H9 (cell line): ENCODE results near the gene UXT. TPM values are rescaled to one million over a fixed set of nuclear protein-coding genes. Genes with fewer than 3 reads are reported as not detected.

ENCODE experiments used
- DNase-seq: peaks from one replicate; pipeline ENCODE4 v3.0.0-alpha.2; 2017
- H2AFZ ChIP-seq: one replicate; pipeline ENCODE4 v1.6.1; 2013; ENCODE audit warnings: mild to moderate bottlenecking, low read length, control low read depth, moderate library complexity
- H2AK5ac ChIP-seq: 2 replicates; pipeline ENCODE4 v1.6.1; 2013; ENCODE audit warnings: low read length, control low read depth, mixed read lengths; ENCODE audit not compliant: insufficient read length
- H2BK120ac ChIP-seq: one replicate; pipeline ENCODE4 v1.6.1; 2013; ENCODE audit warnings: low read depth, mild to moderate bottlenecking, low read length, control low read depth, inconsistent platforms; ENCODE audit not compliant: poor library complexity, severe bottlenecking
- H2BK12ac ChIP-seq: 2 replicates; pipeline ENCODE4 v1.6.1; 2013; ENCODE audit warnings: low read length, control low read depth, mixed read lengths, low read depth; ENCODE audit not compliant: insufficient read length
- H2BK15ac ChIP-seq: 2 replicates; pipeline ENCODE4 v1.6.1; 2013; ENCODE audit warnings: low read depth, low read length, control low read depth
- H2BK20ac ChIP-seq: one replicate; pipeline ENCODE4 v1.6.1; 2013; ENCODE audit warnings: low read depth, mild to moderate bottlenecking, low read length, control low read depth, inconsistent platforms; ENCODE audit not compliant: poor library complexity, severe bottlenecking
- H2BK5ac ChIP-seq: 2 replicates; pipeline ENCODE4 v1.6.1; 2013; ENCODE audit warnings: low read length, control low read depth, mixed read lengths; ENCODE audit not compliant: insufficient read length
- H3K14ac ChIP-seq: 2 replicates; pipeline ENCODE4 v1.6.1; 2013; ENCODE audit warnings: low read length, control low read depth; ENCODE audit not compliant: insufficient read depth
- H3K18ac ChIP-seq: 2 replicates; pipeline ENCODE4 v1.6.1; 2013; ENCODE audit warnings: low read depth, mild to moderate bottlenecking, mixed read lengths, low read length, control low read depth; ENCODE audit not compliant: insufficient read length
- H3K23ac ChIP-seq: 2 replicates; pipeline ENCODE4 v1.6.1; 2013; ENCODE audit warnings: low read length, control low read depth, mixed read lengths, low read depth; ENCODE audit not compliant: insufficient read length
- H3K23me2 ChIP-seq: 2 replicates; pipeline ENCODE4 v1.6.1; 2013; ENCODE audit warnings: low read depth, mild to moderate bottlenecking, mixed read lengths, low read length, control low read depth; ENCODE audit not compliant: insufficient read length, poor library complexity, severe bottlenecking
- H3K27ac ChIP-seq: 2 replicates; pipeline ENCODE4 v1.5.1; 2013; ENCODE audit warnings: low read length, control low read depth, mixed read lengths, low read depth; ENCODE audit not compliant: insufficient read length
- H3K27me3 ChIP-seq: 2 replicates; pipeline ENCODE4 v1.6.1; 2013; ENCODE audit warnings: low read length, control low read depth, inconsistent platforms; ENCODE audit not compliant: insufficient read depth
- H3K4ac ChIP-seq: 2 replicates; pipeline ENCODE4 v1.6.1; 2013; ENCODE audit warnings: low read depth, mild to moderate bottlenecking, control low read depth, inconsistent platforms, low read length, moderate library complexity
- H3K4me1 ChIP-seq: 2 replicates; pipeline ENCODE4 v1.6.1; 2013; ENCODE audit warnings: low read length, control low read depth, inconsistent platforms; ENCODE audit not compliant: insufficient read depth
- H3K4me2 ChIP-seq: 2 replicates; pipeline ENCODE4 v1.6.1; 2013; ENCODE audit warnings: low read length, control low read depth, mixed read lengths; ENCODE audit not compliant: insufficient read length, insufficient read depth
- H3K56ac ChIP-seq: 2 replicates; pipeline ENCODE4 v1.6.1; 2013; ENCODE audit warnings: low read depth, mild to moderate bottlenecking, mixed read lengths, low read length, control low read depth; ENCODE audit not compliant: insufficient read length
- H3K79me1 ChIP-seq: 2 replicates; pipeline ENCODE4 v1.6.1; 2013; ENCODE audit warnings: low read depth, mild to moderate bottlenecking, moderate library complexity, low read length, control low read depth, inconsistent platforms; ENCODE audit not compliant: insufficient read depth, poor library complexity, severe bottlenecking
- H3K79me2 ChIP-seq: 2 replicates; pipeline ENCODE4 v1.6.1; 2013; ENCODE audit warnings: low read length, control low read depth, inconsistent platforms; ENCODE audit not compliant: insufficient read depth
- H3K9ac ChIP-seq: 2 replicates; pipeline ENCODE4 v1.6.1; 2013; ENCODE audit warnings: low read length, control low read depth, mixed read lengths; ENCODE audit not compliant: insufficient read length; ENCODE audit errors: extremely low read depth
- H3K9me3 ChIP-seq: one replicate; pipeline ENCODE4 v1.6.1; 2013; ENCODE audit warnings: low read depth, low read length, inconsistent platforms; ENCODE audit not compliant: control insufficient read depth
- H3T11ph ChIP-seq: one replicate; pipeline ENCODE4 v1.6.1; 2013; ENCODE audit warnings: mild to moderate bottlenecking, low read length, control low read depth, inconsistent platforms
- H4K20me1 ChIP-seq: one replicate; pipeline ENCODE4 v1.6.1; 2013; ENCODE audit not compliant: control insufficient read depth, insufficient read length, insufficient read depth
- H4K5ac ChIP-seq: 2 replicates; pipeline ENCODE4 v1.6.1; 2013; ENCODE audit warnings: low read depth, mild to moderate bottlenecking, mixed read lengths, low read length, control low read depth; ENCODE audit not compliant: insufficient read length
- H4K8ac ChIP-seq: replicated peaks from 2 replicates; pipeline ENCODE4 v1.6.1; 2013; ENCODE audit warnings: low read length, control low read depth, mixed read lengths, low read depth; ENCODE audit not compliant: insufficient read length
- H4K91ac ChIP-seq: 2 replicates; pipeline ENCODE4 v1.6.1; 2013; ENCODE audit warnings: low read depth, mild to moderate bottlenecking, moderate library complexity, mixed read lengths, low read length, control low read depth; ENCODE audit not compliant: insufficient read length
- H3K27ac Mint-ChIP-seq, 3 experiments: 2 replicates in 2 of 3; 3 replicates in 1 of 3; pipeline ENCODE4 v1.8.0; 2020 to 2021; ENCODE audit warnings: mixed read lengths in 3 of 3, mild to moderate bottlenecking in 1 of 3, moderate library complexity in 1 of 3
- H3K27me3 Mint-ChIP-seq: 2 replicates; pipeline ENCODE4 v1.8.0; 2021; ENCODE audit warnings: low read depth, mild to moderate bottlenecking, moderate library complexity, mixed read lengths
- H3K36me3 Mint-ChIP-seq, 3 experiments: 2 replicates in 2 of 3; 3 replicates in 1 of 3; pipeline ENCODE4 v1.8.0; 2020 to 2021; ENCODE audit warnings: low read depth in 3 of 3, mixed read lengths in 3 of 3; ENCODE audit not compliant: insufficient read depth in 1 of 3
- H3K4me1 Mint-ChIP-seq, 2 experiments: 2 replicates each; pipeline ENCODE4 v1.8.0; 2020; ENCODE audit warnings: mixed read lengths in 2 of 2
- H3K4me3 Mint-ChIP-seq, 2 experiments: 2 replicates in 1 of 2; 3 replicates in 1 of 2; pipeline ENCODE4 v1.8.0; 2020 to 2021; ENCODE audit warnings: mild to moderate bottlenecking in 2 of 2, mixed read lengths in 2 of 2, moderate library complexity in 1 of 2
- H3K9me3 Mint-ChIP-seq, 2 experiments: 2 replicates in 1 of 2; 3 replicates in 1 of 2; pipeline ENCODE4 v1.8.0; 2020; ENCODE audit warnings: mild to moderate bottlenecking in 2 of 2, mixed read lengths in 2 of 2, moderate library complexity in 1 of 2
- CTCF ChIP-seq: fragments of 200-600 bp; sonication (generic); conservative IDR thresholded peaks from 3 replicates; pipeline ENCODE4 v1.8.0; 2021; ENCODE audit warnings: antibody characterized with exemption, mild to moderate bottlenecking
- WGBS: extraction: QIAGEN DNeasy Blood & Tissue Kit; methylation state at CpG from one replicate; pipeline ENCODE4 v1.1.7; 2013; ENCODE audit warnings: missing lambda C conversion rate, low lambda C conversion rate, mixed read lengths; ENCODE audit not compliant: insufficient read length; ENCODE audit errors: extremely low coverage; 5-methylcytosine and 5-hydroxymethylcytosine counted together
- total RNA-seq: library from RNA; stranded (reverse); gene quantifications from 2 replicates; pipeline ENCODE4 v1.2.1, GENCODE V29; 2021

UXT gene
- total RNA-seq, 1 experiment from 2014 or later, result 95.1 TPM

GRCh38 chrX:47649271-47649670 is 9.7 kb downstream of the UXT start:
- peaks cover 2% of the 10 kb centered on the region for H3K79me1 ChIP-seq
- no peaks in the 10 kb centered on the region for H4K20me1 ChIP-seq
- no peaks in the 10 kb centered on the region for H3K27me3 ChIP-seq
- H4K8ac ChIP-seq, result no peak overlapping the region
- H2BK12ac ChIP-seq, result no peak overlapping the region
- peak overlapping the region; percentile 83 to 87 for H3K4me3 Mint-ChIP-seq
- H3K79me2 ChIP-seq, result no peaks in the 10 kb centered on the region
- H3K56ac ChIP-seq, result no peak overlapping the region
- H3K9ac ChIP-seq, result peak overlapping the region; percentile 48
- peaks cover 23 to 26% of the 10 kb centered on the region in 2 experiments for H3K4me1 Mint-ChIP-seq
- no peak overlapping the region for H2BK5ac ChIP-seq
- H3K14ac ChIP-seq, result no peak overlapping the region
- no CpG with 5 or more reads among the region's 8 CpGs for WGBS
- no peaks in the 10 kb centered on the region; the same call in 1 of the 2 replicates for H3K27me3 Mint-ChIP-seq
- no peak overlapping the region; a peak in 1 of 7 replicates for H3K27ac Mint-ChIP-seq
- H3K23me2 ChIP-seq, result no peaks in the 10 kb centered on the region
- no peaks in the 10 kb centered on the region; the same call in 1 of the 2 replicates for H3K4me1 ChIP-seq
- H3K18ac ChIP-seq, result no peak overlapping the region
- H3K27ac ChIP-seq, result no peak overlapping the region
- no peak overlapping the region for H2BK20ac ChIP-seq
- H3K4ac ChIP-seq, result no peak overlapping the region
- H2BK15ac ChIP-seq, result no peak overlapping the region
- H3K9me3 ChIP-seq, result peaks cover 50% of the 10 kb centered on the region
- H3T11ph ChIP-seq, result no peak overlapping the region
- no peak overlapping the region for H2AFZ ChIP-seq
- peak overlapping the region; percentile 70 for H3K4me2 ChIP-seq
- no peak overlapping the region for H2AK5ac ChIP-seq
- H2BK120ac ChIP-seq, result no peak overlapping the region
- H3K9me3 Mint-ChIP-seq, result peaks cover 80 to 84% of the 10 kb centered on the region in 2 experiments
- no peak for TF ChIP-seq CTCF
- peaks cover 32 to 57% (median 36%) of the 10 kb centered on the region in 3 experiments for H3K36me3 Mint-ChIP-seq
- H4K5ac ChIP-seq, result no peak overlapping the region
- no peak for DNase-seq
- H3K23ac ChIP-seq, result no peak overlapping the region
- no peak overlapping the region for H4K91ac ChIP-seq
